Activated CD8-positive, alpha-beta T cell treated with anti-CD3 and anti-CD28 coated beads for 36 hours (primary cell): ENCODE measurements around the gene KLHL13. TPM values are rescaled to one million over a fixed set of nuclear protein-coding genes. Genes with fewer than 3 reads are reported as not detected.

Source experiments
- ATAC-seq: fragments of 200-7000 bp; cut with Tn5 transposase; one replicate; pipeline ENCODE4 v1.10.0; 2021; ENCODE audit warnings: mild to moderate bottlenecking, moderate library complexity
- CTCF ChIA-PET: fragments of 350-600 bp; sonication (Branson Sonifier 250); formaldehyde crosslinking; loops from one replicate; lab custom pipeline; 2021; ENCODE audit warnings: antibody characterized with exemption; lab: Charles Lee
- POLR2A ChIA-PET: fragments of 350-600 bp; sonication (Branson Sonifier 250); formaldehyde crosslinking; loops from one replicate; lab custom pipeline; 2021; ENCODE audit warnings: antibody characterized with exemption; lab: Charles Lee
- DNase-seq: peaks from one replicate; pipeline ENCODE4 v3.0.0-alpha.2; 2020
- H3K27ac Mint-ChIP-seq: one replicate; pipeline ENCODE4 v1.8.0; 2021; ENCODE audit warnings: mild to moderate bottlenecking, mixed read lengths
- H3K27me3 Mint-ChIP-seq: one replicate; pipeline ENCODE4 v1.8.0; 2021; ENCODE audit warnings: mixed read lengths
- H3K36me3 Mint-ChIP-seq: one replicate; pipeline ENCODE4 v1.8.0; 2021; ENCODE audit warnings: low read depth, mixed read lengths
- H3K4me1 Mint-ChIP-seq: one replicate; pipeline ENCODE4 v1.8.0; 2021; ENCODE audit warnings: low read depth, mixed read lengths
- H3K4me3 Mint-ChIP-seq: one replicate; pipeline ENCODE4 v1.8.0; 2021; ENCODE audit warnings: mild to moderate bottlenecking, moderate library complexity, mixed read lengths
- H3K9me3 Mint-ChIP-seq: one replicate; pipeline ENCODE4 v1.8.0; 2021; ENCODE audit warnings: mixed read lengths
- CTCF ChIP-seq: fragments of 200-600 bp; IDR thresholded peaks from one replicate; pipeline ENCODE4 v1.8.0; 2022; ENCODE audit warnings: antibody characterized with exemption, mild to moderate bottlenecking
- intact Hi-C: fragments of 100-400 bp; cut with micrococcal nuclease; formaldehyde crosslinking; loops from one replicate; pipeline ENCODE4 v1.10.0; 2022
- total RNA-seq, 2 experiments: library from RNA; stranded (reverse); gene quantifications; one replicate each; pipeline ENCODE4 v1.2.3, GENCODE V29; 2021

KLHL13 gene
- total RNA-seq, 2 experiments from 2014 or later: 2.2 to 2.8 TPM

GRCh38 chrX:118062048-118062789 is 54.4 kb downstream of the KLHL13 start:
- Mint-ChIP-seq H3K36me3 (no peaks in the 10 kb centered on the region), H3K4me1 (peaks cover 4% of the 10 kb centered on the region), H3K9me3 (no peaks in the 10 kb centered on the region), H3K27ac (no peak overlapping the region), H3K4me3 (no peak overlapping the region), H3K27me3 (no peaks in the 10 kb centered on the region)
- no peak for TF ChIP-seq CTCF
- intact Hi-C loops: no loop called here
- ChIA-PET POLR2A (no interaction called here), CTCF (no interaction called here)
- no peak for ATAC-seq
- no peak for DNase-seq

- H3K9me3 Mint-ChIP-seq: no peaks in the 10 kb centered on the region
- TF ChIP-seq CTCF: no peak
- DNase-seq: no peak
- no peaks in the 10 kb centered on the region for H3K36me3 Mint-ChIP-seq
- no peak overlapping the region for H3K4me3 Mint-ChIP-seq
- no peaks in the 10 kb centered on the region for H3K27me3 Mint-ChIP-seq
- intact Hi-C loops: no loop called here
- ChIA-PET CTCF (no interaction called here), POLR2A (no interaction called here)
- no peaks in the 10 kb centered on the region for H3K4me1 Mint-ChIP-seq
- no peak for ATAC-seq
- H3K27ac Mint-ChIP-seq: no peak overlapping the region
Observed at GRCh38 chrX:118058924-118059323, 57.7 kb downstream of the KLHL13 start.

GRCh38 chrX:118056870-118057269 is 59.7 kb downstream of the KLHL13 start:
- Mint-ChIP-seq H3K4me3 (no peak overlapping the region), H3K9me3 (no peaks in the 10 kb centered on the region)

GRCh38 chrX:118049713-118050112 is 66.9 kb downstream of the KLHL13 start:
- no peaks in the 10 kb centered on the region for H3K27me3 Mint-ChIP-seq
- no peak overlapping the region for H3K27ac Mint-ChIP-seq
- no peak for TF ChIP-seq CTCF
- no peaks in the 10 kb centered on the region for H3K36me3 Mint-ChIP-seq
- ChIA-PET POLR2A (no interaction called here), CTCF (no interaction called here)
- no peak overlapping the region for H3K4me3 Mint-ChIP-seq
- intact Hi-C loops: no loop called here
- H3K9me3 Mint-ChIP-seq: no peaks in the 10 kb centered on the region
- ATAC-seq (no peak), DNase-seq (no peak)
- H3K4me1 Mint-ChIP-seq: no peaks in the 10 kb centered on the region

More at GRCh38 chrX:118056870-118057269, 59.7 kb downstream of the KLHL13 start:
- TF ChIP-seq CTCF: no peak
- DNase-seq (no peak), ATAC-seq (no peak)
- CTCF ChIA-PET: no interaction called here
- POLR2A ChIA-PET: no interaction called here
- Mint-ChIP-seq H3K36me3 (no peaks in the 10 kb centered on the region), H3K27ac (no peak overlapping the region), H3K27me3 (no peaks in the 10 kb centered on the region), H3K4me1 (no peaks in the 10 kb centered on the region)
- intact Hi-C loops: no loop called here

GRCh38 chrX:118047446-118048186 is 69.0 kb downstream of the KLHL13 start:
- intact Hi-C loops: no loop called here
- H3K9me3 Mint-ChIP-seq: peaks cover 4% of the 10 kb centered on the region
- no peak for ATAC-seq
- no peak for DNase-seq
- CTCF ChIA-PET: no interaction called here
- H3K4me3 Mint-ChIP-seq: no peak overlapping the region
- H3K27me3 Mint-ChIP-seq: no peaks in the 10 kb centered on the region
- H3K36me3 Mint-ChIP-seq: no peaks in the 10 kb centered on the region
- POLR2A ChIA-PET: no interaction called here
- TF ChIP-seq CTCF: no peak
- H3K4me1 Mint-ChIP-seq: no peaks in the 10 kb centered on the region
- H3K27ac Mint-ChIP-seq: no peak overlapping the region
